Activated B cell treated with CpG ODN at 0.5 μM for 24 hours (primary cell): ENCODE data around the gene CHRNA10. TPM values are rescaled to one million over a fixed set of nuclear protein-coding genes. Genes with fewer than 3 reads are reported as not detected.

ENCODE experiments used
- ATAC-seq: fragments of 200-7000 bp; cut with Tn5 transposase; one replicate; pipeline ENCODE4 v1.10.0; 2021; ENCODE audit warnings: low read depth, mild to moderate bottlenecking, moderate library complexity
- CTCF ChIA-PET: fragments of 350-600 bp; sonication (Branson Sonifier 250); formaldehyde crosslinking; loops from one replicate; lab custom pipeline; 2021; ENCODE audit warnings: antibody characterized with exemption; lab: Charles Lee
- POLR2A ChIA-PET: fragments of 350-600 bp; sonication (Branson Sonifier 250); formaldehyde crosslinking; loops from one replicate; lab custom pipeline; 2021; ENCODE audit warnings: antibody characterized with exemption; lab: Charles Lee
- DNase-seq: peaks from one replicate; pipeline ENCODE4 v3.0.0; 2022
- H3K27ac Mint-ChIP-seq: one replicate; pipeline ENCODE4 v1.8.0; 2020; ENCODE audit warnings: mixed read lengths
- H3K27me3 Mint-ChIP-seq: one replicate; pipeline ENCODE4 v1.8.0; 2021; ENCODE audit warnings: mixed read lengths
- H3K36me3 Mint-ChIP-seq: one replicate; pipeline ENCODE4 v1.8.0; 2021; ENCODE audit warnings: low read depth, mixed read lengths
- H3K4me1 Mint-ChIP-seq: one replicate; pipeline ENCODE4 v1.8.0; 2021; ENCODE audit warnings: mixed read lengths
- H3K4me3 Mint-ChIP-seq: one replicate; pipeline ENCODE4 v1.8.0; 2020; ENCODE audit warnings: mild to moderate bottlenecking, mixed read lengths
- H3K9me3 Mint-ChIP-seq: one replicate; pipeline ENCODE4 v1.8.0; 2020; ENCODE audit warnings: mixed read lengths
- intact Hi-C: fragments of 100-400 bp; cut with micrococcal nuclease; formaldehyde crosslinking; loops from one replicate; pipeline ENCODE4 v1.15.1; 2024
- total RNA-seq: library from RNA; stranded (reverse); gene quantifications from 2 replicates; pipeline ENCODE4 v1.2.3, GENCODE V29; 2022
- TF ChIP-seq, protein P1 (sequence below): fragments of 200-600 bp; IDR thresholded peaks from one replicate; pipeline ENCODE4 v1.8.0; 2022; ENCODE audit warnings: antibody characterized with exemption, mild to moderate bottlenecking

The CHRNA10 gene
- total RNA-seq, 1 donor from 2014 or later, result 3.0 TPM

DNA sequence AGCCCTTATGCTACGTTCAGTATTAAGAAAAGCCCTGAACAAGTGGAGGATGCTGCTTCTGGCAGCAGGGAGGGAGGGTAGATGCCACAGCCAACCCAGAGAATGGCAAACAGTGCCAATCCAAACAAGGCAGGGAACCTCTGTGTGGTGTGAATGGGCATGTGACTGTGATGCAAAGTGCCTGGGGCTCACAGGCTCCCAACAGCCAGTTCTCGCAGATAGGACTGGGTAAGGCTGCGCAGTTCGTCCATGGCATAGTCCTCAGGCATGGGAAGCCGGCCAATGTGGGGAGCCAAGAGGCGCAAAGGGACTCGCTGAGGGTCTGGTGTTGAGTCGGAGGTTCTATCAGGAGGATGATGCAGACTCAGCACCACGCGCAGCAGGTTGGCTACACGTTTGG lies 4.8 kb upstream of the CHRNA10 start:
- H3K9me3 Mint-ChIP-seq, result no peaks in the 10 kb centered on the region
- H3K4me1 Mint-ChIP-seq, result no peaks in the 10 kb centered on the region
- H3K27me3 Mint-ChIP-seq, result no peaks in the 10 kb centered on the region
- H3K27ac Mint-ChIP-seq, result no peak overlapping the region
- ChIA-PET POLR2A (no interaction called here), CTCF (no interaction called here)
- intact Hi-C loops, result no loop called here
- peaks cover 95% of the 10 kb centered on the region for H3K36me3 Mint-ChIP-seq
- no peak overlapping the region for H3K4me3 Mint-ChIP-seq
- ATAC-seq (no peak), DNase-seq (no peak)
- TF ChIP-seq, protein P1, sequence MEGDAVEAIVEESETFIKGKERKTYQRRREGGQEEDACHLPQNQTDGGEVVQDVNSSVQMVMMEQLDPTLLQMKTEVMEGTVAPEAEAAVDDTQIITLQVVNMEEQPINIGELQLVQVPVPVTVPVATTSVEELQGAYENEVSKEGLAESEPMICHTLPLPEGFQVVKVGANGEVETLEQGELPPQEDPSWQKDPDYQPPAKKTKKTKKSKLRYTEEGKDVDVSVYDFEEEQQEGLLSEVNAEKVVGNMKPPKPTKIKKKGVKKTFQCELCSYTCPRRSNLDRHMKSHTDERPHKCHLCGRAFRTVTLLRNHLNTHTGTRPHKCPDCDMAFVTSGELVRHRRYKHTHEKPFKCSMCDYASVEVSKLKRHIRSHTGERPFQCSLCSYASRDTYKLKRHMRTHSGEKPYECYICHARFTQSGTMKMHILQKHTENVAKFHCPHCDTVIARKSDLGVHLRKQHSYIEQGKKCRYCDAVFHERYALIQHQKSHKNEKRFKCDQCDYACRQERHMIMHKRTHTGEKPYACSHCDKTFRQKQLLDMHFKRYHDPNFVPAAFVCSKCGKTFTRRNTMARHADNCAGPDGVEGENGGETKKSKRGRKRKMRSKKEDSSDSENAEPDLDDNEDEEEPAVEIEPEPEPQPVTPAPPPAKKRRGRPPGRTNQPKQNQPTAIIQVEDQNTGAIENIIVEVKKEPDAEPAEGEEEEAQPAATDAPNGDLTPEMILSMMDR, result no peak

DNA sequence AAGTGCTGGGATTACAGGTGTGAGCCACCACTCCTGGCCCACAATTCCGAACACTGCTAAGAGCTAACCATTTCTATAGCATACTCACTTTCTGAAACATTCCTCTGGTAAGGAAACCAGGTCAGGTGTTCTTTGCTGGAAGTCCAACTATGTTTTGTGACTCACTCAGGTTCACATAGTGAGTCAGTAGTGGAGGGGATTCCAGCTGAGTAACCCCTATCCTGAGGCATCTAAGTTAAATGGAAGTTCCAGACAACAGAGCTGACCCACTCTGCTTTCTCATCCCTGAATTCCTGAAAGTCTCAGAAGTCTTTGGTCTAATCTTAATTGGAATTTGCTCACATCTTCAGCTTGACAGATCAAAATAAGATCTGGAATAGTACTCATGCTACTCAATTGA lies 3.0 kb upstream of the CHRNA10 start:
- Mint-ChIP-seq H3K36me3 (peaks cover 96% of the 10 kb centered on the region), H3K9me3 (no peaks in the 10 kb centered on the region), H3K4me3 (no peak overlapping the region), H3K27me3 (no peaks in the 10 kb centered on the region), H3K4me1 (no peaks in the 10 kb centered on the region), H3K27ac (no peak overlapping the region)
- DNase-seq (no peak), ATAC-seq (no peak)
- TF ChIP-seq, protein P1, result no peak
- ChIA-PET CTCF (no interaction called here), POLR2A (no interaction called here)
- intact Hi-C loops, result no loop called here

DNA sequence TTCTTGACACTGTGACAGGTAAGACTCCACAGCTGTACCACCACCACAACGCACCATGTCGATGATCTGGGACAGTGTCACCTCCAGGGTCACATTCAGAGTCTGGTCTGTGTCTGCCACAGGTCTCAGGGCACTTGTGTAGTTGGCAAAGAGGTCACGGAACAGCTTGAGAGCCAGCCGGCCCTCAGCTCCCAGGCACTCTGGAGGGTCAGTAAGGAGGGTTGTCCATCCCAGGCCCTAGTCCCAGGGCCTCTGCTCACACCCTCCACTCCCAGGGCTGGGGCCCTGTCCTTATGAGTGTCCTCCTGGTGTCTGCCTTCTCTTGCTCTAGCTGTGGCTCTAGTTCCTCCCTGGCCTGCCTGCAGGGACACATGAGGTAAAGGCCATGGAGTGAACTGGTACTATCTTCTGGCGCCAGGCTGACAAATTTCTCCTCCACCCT lies 1.4 kb downstream of the CHRNA10 start:
- TF ChIP-seq, protein P1, result no peak
- ChIA-PET POLR2A (no interaction called here), CTCF (no interaction called here)
- Mint-ChIP-seq H3K4me3 (no peak overlapping the region), H3K9me3 (no peaks in the 10 kb centered on the region), H3K27me3 (no peaks in the 10 kb centered on the region), H3K36me3 (peaks cover 94% of the 10 kb centered on the region), H3K27ac (no peak overlapping the region), H3K4me1 (no peaks in the 10 kb centered on the region)
- DNase-seq (no peak), ATAC-seq (no peak)
- intact Hi-C loops, result no loop called here

DNA sequence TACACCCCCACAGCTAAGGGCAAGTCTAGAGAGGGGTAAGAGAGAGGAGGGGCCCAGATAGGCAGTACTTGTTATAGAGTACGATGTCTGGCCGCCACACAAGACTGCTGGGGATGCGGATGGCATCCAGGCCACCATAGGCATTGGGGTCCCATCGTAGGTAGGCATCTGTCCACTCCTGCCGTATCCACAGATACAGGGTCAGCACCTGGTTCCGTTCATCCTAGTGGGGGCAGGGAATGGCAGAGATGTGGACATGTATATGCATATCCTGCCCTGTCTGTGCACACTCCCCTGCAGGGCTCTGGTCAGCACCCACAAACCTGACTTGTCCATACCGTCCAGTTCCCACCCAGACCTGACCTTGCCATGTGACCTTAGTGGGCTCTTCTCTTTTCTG lies 2.1 kb downstream of the CHRNA10 start:
- Mint-ChIP-seq H3K27me3 (no peaks in the 10 kb centered on the region), H3K4me3 (no peak overlapping the region), H3K9me3 (no peaks in the 10 kb centered on the region), H3K4me1 (no peaks in the 10 kb centered on the region), H3K27ac (no peak overlapping the region), H3K36me3 (peaks cover 92% of the 10 kb centered on the region)
- ATAC-seq, result no peak
- TF ChIP-seq, protein P1, result no peak
- ChIA-PET CTCF (no interaction called here), POLR2A (no interaction called here)
- intact Hi-C loops, result no loop called here
- no peak for DNase-seq

DNA sequence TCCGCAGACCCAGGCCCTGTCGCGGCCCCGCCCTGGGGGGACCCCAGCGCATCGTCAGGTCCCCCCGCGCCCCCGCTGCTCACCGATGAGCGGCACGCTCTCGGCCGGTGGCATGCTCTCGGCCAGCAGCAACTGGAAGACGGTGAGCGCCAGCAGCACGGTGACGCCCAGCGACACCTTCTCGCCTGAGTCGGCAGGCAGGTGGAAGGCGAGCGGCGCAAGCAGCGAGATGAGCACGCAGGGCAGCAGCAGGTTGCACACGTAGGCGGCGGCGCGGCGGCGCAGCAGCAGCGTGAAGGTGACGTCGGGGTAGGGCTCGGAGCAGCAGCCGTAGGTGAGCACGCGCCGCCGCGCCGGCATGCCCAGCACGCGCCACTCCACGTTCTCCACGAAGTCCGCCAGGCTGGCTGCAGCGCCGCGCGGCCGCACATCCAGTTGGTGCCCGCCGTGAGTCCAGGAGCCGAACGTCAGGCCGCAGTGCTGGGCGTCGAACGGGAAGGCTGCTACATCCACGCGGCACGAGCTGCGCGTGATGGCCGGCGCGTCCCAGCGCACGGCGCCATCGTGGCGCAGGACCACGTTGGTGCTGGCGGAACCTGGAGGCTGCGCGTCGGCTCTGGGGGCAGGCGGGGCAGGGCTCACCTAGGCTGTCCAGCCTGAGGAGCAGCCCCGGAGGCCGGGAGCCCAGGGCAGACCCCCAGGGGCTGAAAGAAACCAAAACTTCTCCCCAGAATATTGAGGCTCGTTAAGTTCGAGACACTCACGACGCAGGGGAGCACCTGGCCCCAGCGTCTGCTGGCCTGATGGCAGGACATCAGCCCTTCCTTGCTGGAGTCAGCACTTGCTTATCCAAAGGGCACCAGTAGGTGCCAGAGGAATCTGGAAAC lies 3.8 kb downstream of the CHRNA10 start:
- H3K9me3 Mint-ChIP-seq, result no peaks in the 10 kb centered on the region
- H3K27me3 Mint-ChIP-seq, result no peaks in the 10 kb centered on the region
- TF ChIP-seq, protein P1, result no peak
- ChIA-PET CTCF (no interaction called here), POLR2A (no interaction called here)
- no peaks in the 10 kb centered on the region for H3K4me1 Mint-ChIP-seq
- peaks cover 75% of the 10 kb centered on the region for H3K36me3 Mint-ChIP-seq
- H3K27ac Mint-ChIP-seq, result no peak overlapping the region
- intact Hi-C loops, result no loop called here
- H3K4me3 Mint-ChIP-seq, result no peak overlapping the region
- no peak for DNase-seq
- no peak for ATAC-seq
